ENCODE measurements around the gene PRKRIP1. TPM values are rescaled to one million over a fixed set of nuclear protein-coding genes. Genes with fewer than 3 reads are reported as not detected.

Gene PRKRIP1
- total and polyA plus RNA-seq, 2 donors from 2014 or later, result 20.8 to 25.9 TPM

- intact Hi-C loops (cut with DNase I), result no loop called here
- Histone ChIP-seq H3K27me3 (ENCODE audit: control insufficient read depth, insufficient read depth, low read length) (no peaks in the 10 kb centered on the region), H3K4me1 (ENCODE audit: control insufficient read depth in 2 of 3, insufficient read depth in 2 of 3, low read depth in 1 of 3, low read length in 3 of 3) (peaks cover 0 to 13% (median 12%) of the 10 kb centered on the region in 3 donors), H3K4me3 (ENCODE audit: low read length in 3 of 3) (no peak overlapping the region), H3K9ac (ENCODE audit: low read length in 3 of 3) (no peak overlapping the region), H3K9me3 (ENCODE audit: control insufficient read depth in 2 of 3, insufficient read depth in 1 of 3, low read length in 3 of 3) (no peaks in the 10 kb centered on the region), H3K36me3 (ENCODE audit: control insufficient read depth in 2 of 3, insufficient read depth in 3 of 3, low read length in 3 of 3) (peaks cover 0 to 6% (median 0%) of the 10 kb centered on the region in 3 donors), H3K27ac (ENCODE audit: low read depth in 2 of 2, low read length in 2 of 2) (no peak overlapping the region)
- FAIRE-seq (no peak), DNase-seq (peak in 2 of 5 donors; percentile 60 to 78)
- TF ChIP-seq CTCF (IDR thresholded peaks at IDR 0.05; ENCODE audit: borderline replicate concordance, extremely low read depth, insufficient read depth), result no peak
Measured at GRCh38 chr7:102467581-102468477, 71.7 kb downstream of the PRKRIP1 start.

- peaks cover 0 to 10% (median 9%) of the 10 kb centered on the region in 3 donors for H3K4me1 ChIP-seq (ENCODE audit: control insufficient read depth in 2 of 3, insufficient read depth in 2 of 3, low read depth in 1 of 3, low read length in 3 of 3)
- FAIRE-seq (no peak), DNase-seq (peak in 2 of 5 donors; percentile 55 to 70)
- H3K9me3 ChIP-seq (ENCODE audit: control insufficient read depth in 2 of 3, insufficient read depth in 1 of 3, low read length in 3 of 3), result no peaks in the 10 kb centered on the region
- H3K27me3 ChIP-seq (ENCODE audit: control insufficient read depth, insufficient read depth, low read length), result no peaks in the 10 kb centered on the region
- intact Hi-C loops (cut with DNase I), result no loop called here
- H3K9ac ChIP-seq (ENCODE audit: low read length in 3 of 3), result no peak overlapping the region
- no peak overlapping the region for H3K4me3 ChIP-seq (ENCODE audit: low read length in 3 of 3)
- no peak overlapping the region for H3K27ac ChIP-seq (ENCODE audit: low read depth in 2 of 2, low read length in 2 of 2)
- H3K36me3 ChIP-seq (ENCODE audit: control insufficient read depth in 2 of 3, insufficient read depth in 3 of 3, low read length in 3 of 3), result peaks cover 0 to 8% (median 0%) of the 10 kb centered on the region in 3 donors
- no peak for TF ChIP-seq CTCF (IDR thresholded peaks at IDR 0.05; ENCODE audit: borderline replicate concordance, extremely low read depth, insufficient read depth)
Measured at GRCh38 chr7:102468478-102469350, 72.6 kb downstream of the PRKRIP1 start.

- DNase-seq, result peak in 2 of 5 donors; percentile 53 to 63
- no peaks in the 10 kb centered on the region for H3K27me3 ChIP-seq (ENCODE audit: control insufficient read depth, insufficient read depth, low read length)
- H3K4me1 ChIP-seq (ENCODE audit: control insufficient read depth in 2 of 3, insufficient read depth in 2 of 3, low read depth in 1 of 3, low read length in 3 of 3), result peaks cover 0 to 8% (median 6%) of the 10 kb centered on the region in 3 donors
- no peak overlapping the region for H3K27ac ChIP-seq (ENCODE audit: low read depth in 2 of 2, low read length in 2 of 2)
- peaks cover 0 to 8% (median 0%) of the 10 kb centered on the region in 3 donors for H3K36me3 ChIP-seq (ENCODE audit: control insufficient read depth in 2 of 3, insufficient read depth in 3 of 3, low read length in 3 of 3)
- intact Hi-C loops (cut with DNase I), result no loop called here
- no peak for TF ChIP-seq CTCF (IDR thresholded peaks at IDR 0.05; ENCODE audit: borderline replicate concordance, extremely low read depth, insufficient read depth)
- no peak overlapping the region for H3K9ac ChIP-seq (ENCODE audit: low read length in 3 of 3)
- FAIRE-seq, result no peak
- no peak overlapping the region for H3K4me3 ChIP-seq (ENCODE audit: low read length in 3 of 3)
- no peaks in the 10 kb centered on the region for H3K9me3 ChIP-seq (ENCODE audit: control insufficient read depth in 2 of 3, insufficient read depth in 1 of 3, low read length in 3 of 3)
Measured at GRCh38 chr7:102469351-102469971, 73.3 kb downstream of the PRKRIP1 start.

Measured in kidney (tissue), 14 donors.